ENCODE results near the gene CABP1. TPM values are rescaled to one million over a fixed set of nuclear protein-coding genes. Genes with fewer than 3 reads are reported as not detected.

Gene CABP1
- total RNA-seq, 1 donor from 2014 or later = 0.83 TPM

- peaks cover 23% of the 10 kb centered on the region for H3K4me1 Mint-ChIP-seq (ENCODE audit: low read depth, unreplicated experiment)
- H3K27me3 Mint-ChIP-seq (ENCODE audit: unreplicated experiment) = no peaks in the 10 kb centered on the region
- H3K9me3 Mint-ChIP-seq (ENCODE audit: unreplicated experiment) = peaks cover 4% of the 10 kb centered on the region
- DNase-seq = peak; percentile 99
- H3K36me3 Mint-ChIP-seq (ENCODE audit: unreplicated experiment) = no peaks in the 10 kb centered on the region
- H3K4me3 Mint-ChIP-seq (ENCODE audit: unreplicated experiment) = peak within 1 kb of the TSS; percentile 93
- TF ChIP-seq CTCF (IDR thresholded peaks at IDR 0.05; ENCODE audit: partially characterized antibody, unreplicated experiment) = no peak
- peak within 1 kb of the TSS; percentile 70 for H3K27ac Mint-ChIP-seq (ENCODE audit: unreplicated experiment)
These were observed 46.5 kb downstream of the CABP1 start, which contains the start of gene MLEC for GRCh38 chr12:120686690-120687577. MLEC (plus strand) TSS chr12:120687149; CDS start chr12:120687297, 148 bp downstream.

GRCh38 chr12:120687578-120688289, 47.3 kb downstream of the CABP1 start:
- H3K4me3 Mint-ChIP-seq (ENCODE audit: unreplicated experiment) = peak overlapping the region; percentile 93
- H3K4me1 Mint-ChIP-seq (ENCODE audit: low read depth, unreplicated experiment) = peaks cover 31% of the 10 kb centered on the region
- no peak for TF ChIP-seq CTCF (IDR thresholded peaks at IDR 0.05; ENCODE audit: partially characterized antibody, unreplicated experiment)
- no peaks in the 10 kb centered on the region for H3K27me3 Mint-ChIP-seq (ENCODE audit: unreplicated experiment)
- no peaks in the 10 kb centered on the region for H3K36me3 Mint-ChIP-seq (ENCODE audit: unreplicated experiment)
- H3K9me3 Mint-ChIP-seq (ENCODE audit: unreplicated experiment) = peaks cover 4% of the 10 kb centered on the region
- DNase-seq = no peak
- peak overlapping the region; percentile 17 for H3K27ac Mint-ChIP-seq (ENCODE audit: unreplicated experiment)

- H3K4me1 Mint-ChIP-seq (ENCODE audit: low read depth, unreplicated experiment) = peaks cover 36% of the 10 kb centered on the region
- no peak overlapping the region for H3K27ac Mint-ChIP-seq (ENCODE audit: unreplicated experiment)
- H3K36me3 Mint-ChIP-seq (ENCODE audit: unreplicated experiment) = no peaks in the 10 kb centered on the region
- H3K27me3 Mint-ChIP-seq (ENCODE audit: unreplicated experiment) = no peaks in the 10 kb centered on the region
- peak overlapping the region; percentile 93 for H3K4me3 Mint-ChIP-seq (ENCODE audit: unreplicated experiment)
- peaks cover 4% of the 10 kb centered on the region for H3K9me3 Mint-ChIP-seq (ENCODE audit: unreplicated experiment)
- TF ChIP-seq CTCF (IDR thresholded peaks at IDR 0.05; ENCODE audit: partially characterized antibody, unreplicated experiment) = no peak
- no peak for DNase-seq
These were observed 48.2 kb downstream of the CABP1 start for GRCh38 chr12:120688527-120689071.

GRCh38 chr12:120689397-120690082, 49.1 kb downstream of the CABP1 start:
- peaks cover 41% of the 10 kb centered on the region for H3K4me1 Mint-ChIP-seq (ENCODE audit: low read depth, unreplicated experiment)

More at GRCh38 chr12:120689397-120690082, 49.1 kb downstream of the CABP1 start:
- Mint-ChIP-seq H3K27ac (ENCODE audit: unreplicated experiment) (no peak overlapping the region), H3K4me3 (ENCODE audit: unreplicated experiment) (peak overlapping the region; percentile 93), H3K36me3 (ENCODE audit: unreplicated experiment) (no peaks in the 10 kb centered on the region), H3K27me3 (ENCODE audit: unreplicated experiment) (no peaks in the 10 kb centered on the region), H3K9me3 (ENCODE audit: unreplicated experiment) (peaks cover 4% of the 10 kb centered on the region)
- no peak for DNase-seq
- TF ChIP-seq CTCF (IDR thresholded peaks at IDR 0.05; ENCODE audit: partially characterized antibody, unreplicated experiment) = no peak
